ENCODE data around the gene SORCS2.
"Not testable (repeated sequence)": the region's sequence is repeated elsewhere in the genome, so short reads cannot be mapped to it uniquely, and the experiment has no call there.

SORCS2 gene

GRCh38 chr4:7569810-7570783, 377.8 kb downstream of the SORCS2 start:
- Histone ChIP-seq H3K9ac (ENCODE audit: low read length in 2 of 2) (no peak overlapping the region), H3K4me3 (ENCODE audit: low read length in 2 of 2) (no peak overlapping the region), H3K36me3 (ENCODE audit: control insufficient read depth in 2 of 2, insufficient read depth in 2 of 2, low read length in 2 of 2) (no peaks in the 10 kb centered on the region), H3K27me3 (ENCODE audit: control insufficient read depth in 1 of 2, insufficient read depth in 2 of 2, low read length in 2 of 2) (peaks cover 0 to 3% of the 10 kb centered on the region in 2 donors), H3K27ac (ENCODE audit: low read length) (no peak overlapping the region), H3K9me3 (ENCODE audit: control insufficient read depth in 2 of 2, low read length in 2 of 2) (no peaks in the 10 kb centered on the region), H3K4me1 (ENCODE audit: control insufficient read depth, insufficient read depth, low read length) (no peaks in the 10 kb centered on the region)

GRCh38 chr4:7571001-7571400, 378.7 kb downstream of the SORCS2 start:
- Histone ChIP-seq H3K27me3 (ENCODE audit: control insufficient read depth in 1 of 2, insufficient read depth in 2 of 2, low read length in 2 of 2) (peaks cover 0 to 3% of the 10 kb centered on the region in 2 donors), H3K9me3 (ENCODE audit: control insufficient read depth in 2 of 2, low read length in 2 of 2) (peaks cover 0 to 2% of the 10 kb centered on the region in 2 donors), H3K36me3 (ENCODE audit: control insufficient read depth in 2 of 2, insufficient read depth in 2 of 2, low read length in 2 of 2) (no peaks in the 10 kb centered on the region), H3K4me1 (ENCODE audit: control insufficient read depth, insufficient read depth, low read length) (no peaks in the 10 kb centered on the region), H3K9ac (ENCODE audit: low read length in 2 of 2) (no peak overlapping the region), H3K27ac (ENCODE audit: low read length) (no peak overlapping the region), H3K4me3 (ENCODE audit: low read length in 2 of 2) (no peak overlapping the region)

- Histone ChIP-seq H3K4me1 (ENCODE audit: control insufficient read depth, insufficient read depth, low read length) (no peaks in the 10 kb centered on the region), H3K9me3 (ENCODE audit: control insufficient read depth in 2 of 2, low read length in 2 of 2) (peaks cover 3 to 8% of the 10 kb centered on the region in 2 donors), H3K27me3 (ENCODE audit: control insufficient read depth in 1 of 2, insufficient read depth in 2 of 2, low read length in 2 of 2) (peaks cover 0 to 3% of the 10 kb centered on the region in 2 donors), H3K4me3 (ENCODE audit: low read length in 2 of 2) (no peak overlapping the region), H3K27ac (ENCODE audit: low read length) (no peak overlapping the region), H3K36me3 (ENCODE audit: control insufficient read depth in 2 of 2, insufficient read depth in 2 of 2, low read length in 2 of 2) (no peaks in the 10 kb centered on the region), H3K9ac (ENCODE audit: low read length in 2 of 2) (no peak overlapping the region)
Observed at GRCh38 chr4:7571701-7572100, 379.4 kb downstream of the SORCS2 start.

GRCh38 chr4:7572894-7573293, 380.6 kb downstream of the SORCS2 start:
- peaks cover 0 to 3% of the 10 kb centered on the region in 2 donors for H3K27me3 ChIP-seq (ENCODE audit: control insufficient read depth in 1 of 2, insufficient read depth in 2 of 2, low read length in 2 of 2)
- peaks cover 15 to 19% of the 10 kb centered on the region in 2 donors for H3K9me3 ChIP-seq (ENCODE audit: control insufficient read depth in 2 of 2, low read length in 2 of 2)
- no peak overlapping the region for H3K9ac ChIP-seq (ENCODE audit: low read length in 2 of 2)
- H3K4me3 ChIP-seq (ENCODE audit: low read length in 2 of 2): no peak overlapping the region
- H3K36me3 ChIP-seq (ENCODE audit: control insufficient read depth in 2 of 2, insufficient read depth in 2 of 2, low read length in 2 of 2): no peaks in the 10 kb centered on the region
- no peak overlapping the region for H3K27ac ChIP-seq (ENCODE audit: low read length)
- no peaks in the 10 kb centered on the region for H3K4me1 ChIP-seq (ENCODE audit: control insufficient read depth, insufficient read depth, low read length)

GRCh38 chr4:7573576-7574091, 381.3 kb downstream of the SORCS2 start:
- Histone ChIP-seq H3K36me3 (ENCODE audit: control insufficient read depth in 2 of 2, insufficient read depth in 2 of 2, low read length in 2 of 2) (no peaks in the 10 kb centered on the region), H3K27ac (ENCODE audit: low read length) (no peak overlapping the region), H3K9ac (ENCODE audit: low read length in 2 of 2) (no peak overlapping the region), H3K9me3 (ENCODE audit: control insufficient read depth in 2 of 2, low read length in 2 of 2) (peaks cover 19 to 26% of the 10 kb centered on the region in 2 donors), H3K27me3 (ENCODE audit: control insufficient read depth in 1 of 2, insufficient read depth in 2 of 2, low read length in 2 of 2) (peaks cover 0 to 3% of the 10 kb centered on the region in 2 donors), H3K4me3 (ENCODE audit: low read length in 2 of 2) (no peak overlapping the region), H3K4me1 (ENCODE audit: control insufficient read depth, insufficient read depth, low read length) (no peaks in the 10 kb centered on the region)

GRCh38 chr4:7574287-7575014, 382.1 kb downstream of the SORCS2 start:
- H3K27me3 ChIP-seq (ENCODE audit: control insufficient read depth in 1 of 2, insufficient read depth in 2 of 2, low read length in 2 of 2): peaks cover 0 to 3% of the 10 kb centered on the region in 2 donors
- no peak overlapping the region for H3K9ac ChIP-seq (ENCODE audit: low read length in 2 of 2)
- no peaks in the 10 kb centered on the region for H3K36me3 ChIP-seq (ENCODE audit: control insufficient read depth in 2 of 2, insufficient read depth in 2 of 2, low read length in 2 of 2)
- no peak overlapping the region for H3K4me3 ChIP-seq (ENCODE audit: low read length in 2 of 2)
- peaks cover 21 to 33% of the 10 kb centered on the region in 2 donors for H3K9me3 ChIP-seq (ENCODE audit: control insufficient read depth in 2 of 2, low read length in 2 of 2)
- no peaks in the 10 kb centered on the region for H3K4me1 ChIP-seq (ENCODE audit: control insufficient read depth, insufficient read depth, low read length)
- H3K27ac ChIP-seq (ENCODE audit: low read length): no peak overlapping the region

- Histone ChIP-seq H3K4me3 (ENCODE audit: low read length in 2 of 2) (no peak overlapping the region), H3K9me3 (ENCODE audit: control insufficient read depth in 2 of 2, low read length in 2 of 2) (peaks cover 25 to 34% of the 10 kb centered on the region in 2 donors), H3K36me3 (ENCODE audit: control insufficient read depth in 2 of 2, insufficient read depth in 2 of 2, low read length in 2 of 2) (no peaks in the 10 kb centered on the region), H3K27ac (ENCODE audit: low read length) (no peak overlapping the region), H3K4me1 (ENCODE audit: control insufficient read depth, insufficient read depth, low read length) (no peaks in the 10 kb centered on the region), H3K9ac (ENCODE audit: low read length in 2 of 2) (no peak overlapping the region), H3K27me3 (ENCODE audit: control insufficient read depth in 1 of 2, insufficient read depth in 2 of 2, low read length in 2 of 2) (peaks cover 0 to 3% of the 10 kb centered on the region in 2 donors)
Observed at GRCh38 chr4:7575426-7575825, 383.1 kb downstream of the SORCS2 start.

GRCh38 chr4:7577361-7578039, 385.2 kb downstream of the SORCS2 start:
- not testable (repeated sequence) for H3K4me3 ChIP-seq (ENCODE audit: low read length in 2 of 2); H3K27ac ChIP-seq (ENCODE audit: low read length); H3K36me3 ChIP-seq (ENCODE audit: control insufficient read depth in 2 of 2, insufficient read depth in 2 of 2, low read length in 2 of 2); H3K4me1 ChIP-seq (ENCODE audit: control insufficient read depth, insufficient read depth, low read length); H3K9ac ChIP-seq (ENCODE audit: low read length in 2 of 2); H3K27me3 ChIP-seq (ENCODE audit: control insufficient read depth in 1 of 2, insufficient read depth in 2 of 2, low read length in 2 of 2)
- peaks cover 25 to 34% of the 10 kb centered on the region in 2 donors for H3K9me3 ChIP-seq (ENCODE audit: control insufficient read depth in 2 of 2, low read length in 2 of 2)

- H3K4me1 ChIP-seq (ENCODE audit: control insufficient read depth, insufficient read depth, low read length): no peaks in the 10 kb centered on the region
- H3K4me3 ChIP-seq (ENCODE audit: low read length in 2 of 2): no peak overlapping the region
- H3K27ac ChIP-seq (ENCODE audit: low read length): no peak overlapping the region
- H3K9ac ChIP-seq (ENCODE audit: low read length in 2 of 2): no peak overlapping the region
- no peaks in the 10 kb centered on the region for H3K27me3 ChIP-seq (ENCODE audit: control insufficient read depth in 1 of 2, insufficient read depth in 2 of 2, low read length in 2 of 2)
- H3K9me3 ChIP-seq (ENCODE audit: control insufficient read depth in 2 of 2, low read length in 2 of 2): peaks cover 22 to 28% of the 10 kb centered on the region in 2 donors
- H3K36me3 ChIP-seq (ENCODE audit: control insufficient read depth in 2 of 2, insufficient read depth in 2 of 2, low read length in 2 of 2): no peaks in the 10 kb centered on the region
Observed at GRCh38 chr4:7581477-7581876, 389.1 kb downstream of the SORCS2 start.

Measured in stomach smooth muscle (tissue), 2 donors.